Spleen (tissue), 11 donors: ENCODE results near the gene MYL6B. TPM values are rescaled to one million over a fixed set of nuclear protein-coding genes. Genes with fewer than 3 reads are reported as not detected.

Experiments used
- DNase-seq: peaks from one replicate; pipeline ENCODE4 v3.0.0-alpha.2; 2020
- H3K27ac ChIP-seq, 8 donors: fragments of 200-600 bp; sonication (generic) in 7 of 8; 1 replicate in 4 of 8; 2 replicates in 4 of 8; pipeline versions ENCODE4 v1.5.0 to v1.8.0; 2016 to 2021; ENCODE audit warnings: inconsistent platforms in 4 of 8, mild to moderate bottlenecking in 4 of 8, moderate library complexity in 1 of 8
- H3K27me3 ChIP-seq, 7 donors: fragments of 200-600 bp; sonication (generic) in 6 of 7; replicated peaks in 1 of 7; 1 replicate in 4 of 7; 2 replicates in 3 of 7; pipeline versions ENCODE4 v1.5.0 to v1.8.0; 2016 to 2021; ENCODE audit warnings: inconsistent platforms in 3 of 7, mild to moderate bottlenecking in 1 of 7
- H3K36me3 ChIP-seq, 6 donors: fragments of 200-600 bp; sonication (generic) in 5 of 6; 1 replicate in 4 of 6; 2 replicates in 2 of 6; pipeline versions ENCODE4 v1.5.0 to v1.8.0; 2016 to 2021; ENCODE audit warnings: inconsistent platforms in 2 of 6
- H3K4me1 ChIP-seq, 6 donors: fragments of 200-600 bp; sonication (generic) in 5 of 6; 1 replicate in 3 of 6; 2 replicates in 3 of 6; pipeline versions ENCODE4 v1.5.0 to v1.8.0; 2016 to 2021; ENCODE audit warnings: inconsistent platforms in 3 of 6
- H3K4me3 ChIP-seq, 8 donors: fragments of 200-600 bp; sonication (generic) in 7 of 8; 1 replicate in 4 of 8; 2 replicates in 4 of 8; pipeline versions ENCODE4 v1.5.0 to v1.8.0; 2016 to 2021; ENCODE audit warnings: inconsistent platforms in 4 of 8, mild to moderate bottlenecking in 4 of 8, moderate library complexity in 2 of 8
- H3K9me3 ChIP-seq, 8 donors: fragments of 200-600 bp; sonication (generic) in 7 of 8; 1 replicate in 4 of 8; 2 replicates in 4 of 8; pipeline versions ENCODE4 v1.5.0 to v1.8.0; 2016 to 2021; ENCODE audit warnings: inconsistent platforms in 4 of 8
- CTCF ChIP-seq, 11 experiments: fragments of 200-600 bp in 7 of 11; fragments of 450-650 bp in 4 of 11; sonication (generic) in 4 of 11; IDR thresholded peaks in 8 of 11; conservative IDR thresholded peaks in 3 of 11; 1 replicate in 7 of 11; 2 replicates in 4 of 11; pipeline versions ENCODE4 v1.4.0 to v1.8.0; 2016 to 2021; ENCODE audit warnings: antibody characterized with exemption in 11 of 11, inconsistent platforms in 4 of 11, mild to moderate bottlenecking in 1 of 11
- POLR2A ChIP-seq, 3 donors: fragments of 450-650 bp; IDR thresholded peaks; one replicate each; pipeline ENCODE4 v1.5.1; 2017; ENCODE audit warnings: antibody characterized with exemption in 3 of 3, mild to moderate bottlenecking in 1 of 3
- POLR2AphosphoS5 ChIP-seq, 3 donors: sonication (generic); formaldehyde crosslinking; IDR thresholded peaks; one replicate each; pipeline ENCODE4 v1.5.1; 2017; ENCODE audit warnings: antibody characterized with exemption in 3 of 3
- WGBS, 5 donors: extraction: QIAGEN DNeasy Blood & Tissue Kit in 3 of 5; methylation state at CpG; one replicate each; pipeline versions ENCODE4 v1.1.5 to v1.1.7; 2013 to 2018; 5-methylcytosine and 5-hydroxymethylcytosine counted together
- intact Hi-C: fragments of 100-400 bp; cut with DNase I; formaldehyde crosslinking; loops from one replicate; pipeline ENCODE4 v1.15.0; 2023; ENCODE audit warnings: low total_unique reads
- polyA plus RNA-seq, 3 donors: library from polyadenylated mRNA; stranded (reverse); fragments of 200-250 nt; gene quantifications; one replicate each; pipeline ENCODE4 v1.2.1, GENCODE V29; 2013
- total RNA-seq, 7 donors: library from RNA; depleted of rRNA in 3 of 7; stranded (reverse); fragments of >200 nt in 3 of 7; fragmentation: NEBNext Ultra II Directional in 4 of 7; extraction: Animal tissue kit (Norgen Biotek cat#: 25700) in 4 of 7; gene quantifications; one replicate each; pipeline versions ENCODE4 v1.1.0 to v1.2.1, GENCODE V29; 2016 to 2021
- donor health status: healthy with polysubstance abuse.
- donor health status: DM: no; HTN: no; CAD: no; lungs with moderate emphysema.
- donor health status: DM: no; HTN: no; CAD: no.
- donor health status: Bipolar disorder and iron deficiency.
- donor health status: healthy.
- donor health status: DM: no; HTN: no; CAD: no.
- donor health status: DM: yes; HTN: yes; CAD: no.

Gene MYL6B
- total and polyA plus RNA-seq, 10 donors, result 17.1 to 101 (median 40.4) TPM

GRCh38 chr12:56137853-56138571, 14.4 kb upstream of the MYL6B start:
- H3K4me1 ChIP-seq, result peaks cover 4 to 28% (median 12%) of the 10 kb centered on the region in 6 donors
- intact Hi-C loops, result no loop called here
- H3K9me3 ChIP-seq, result no peaks in the 10 kb centered on the region
- TF ChIP-seq POLR2AphosphoS5 (IDR thresholded peaks at IDR 0.05) (peak in 1 of 3 donors; percentile 30), CTCF (IDR thresholded peaks at IDR 0.05 in 8 of 11, conservative IDR thresholded peaks at IDR 0.05 in 3 of 11) (no peak)
- H3K4me3 ChIP-seq, result no peak overlapping the region
- H3K27ac ChIP-seq, result peak overlapping the region in 3 of 8 donors; percentile 7 to 40 (median 13)
- no peak for DNase-seq
- WGBS, 5 donors, result 89 to 91% (median 91%) methylated on average over 13 to 14 of the region's 14 CpGs
- H3K36me3 ChIP-seq, result peaks cover 3 to 100% (median 96%) of the 10 kb centered on the region in 6 donors
- no peaks in the 10 kb centered on the region for H3K27me3 ChIP-seq

- Histone ChIP-seq H3K27ac (peak overlapping the region in 7 of 8 donors; percentile 44 to 83 (median 75)), H3K27me3 (no peaks in the 10 kb centered on the region), H3K4me3 (peak overlapping the region in 1 of 8 donors; percentile 8), H3K36me3 (peaks cover 0 to 85% (median 78%) of the 10 kb centered on the region in 6 donors), H3K4me1 (peaks cover 14 to 65% (median 39%) of the 10 kb centered on the region in 6 donors), H3K9me3 (no peaks in the 10 kb centered on the region)
- TF ChIP-seq POLR2AphosphoS5 (IDR thresholded peaks at IDR 0.05) (peak in 1 of 3 donors; percentile 36), CTCF (IDR thresholded peaks at IDR 0.05 in 8 of 11, conservative IDR thresholded peaks at IDR 0.05 in 3 of 11) (no peak), POLR2A (IDR thresholded peaks at IDR 0.05) (no peak)
- DNase-seq, result no peak
- WGBS, 5 donors, result 73 to 88% (median 87%) methylated on average over 19 of the region's 19 CpGs
- intact Hi-C loops, result no loop called here
Observed at GRCh38 chr12:56141946-56142784, 10.2 kb upstream of the MYL6B start.

- DNase-seq, result no peak
- Histone ChIP-seq H3K36me3 (peaks cover 0 to 75% (median 67%) of the 10 kb centered on the region in 6 donors), H3K9me3 (no peaks in the 10 kb centered on the region), H3K4me1 (peaks cover 14 to 68% (median 45%) of the 10 kb centered on the region in 6 donors), H3K27ac (peak overlapping the region; percentile 42 to 83 (median 67)), H3K4me3 (no peak overlapping the region), H3K27me3 (no peaks in the 10 kb centered on the region)
- peak in 1 of 3 donors; percentile 50 for TF ChIP-seq POLR2AphosphoS5 (IDR thresholded peaks at IDR 0.05)
- no peak for TF ChIP-seq POLR2A (IDR thresholded peaks at IDR 0.05)
- TF ChIP-seq CTCF (IDR thresholded peaks at IDR 0.05 in 8 of 11, conservative IDR thresholded peaks at IDR 0.05 in 3 of 11), result no peak
- WGBS, 5 donors, result 43 to 66% (median 50%) methylated on average over 4 of the region's 4 CpGs
- intact Hi-C loops, result no loop called here
Observed at GRCh38 chr12:56143217-56143616, 9.2 kb upstream of the MYL6B start.

GRCh38 chr12:56143870-56144269, 8.5 kb upstream of the MYL6B start:
- 58 to 72% (median 59%) methylated on average over 8 of the region's 8 CpGs for WGBS, 5 donors
- no peak for DNase-seq
- TF ChIP-seq POLR2A (IDR thresholded peaks at IDR 0.05) (no peak), POLR2AphosphoS5 (IDR thresholded peaks at IDR 0.05) (peak; percentile 24 to 79 (median 76))
- peaks cover 0 to 68% (median 61%) of the 10 kb centered on the region in 6 donors for H3K36me3 ChIP-seq
- H3K4me3 ChIP-seq, result no peak overlapping the region
- H3K9me3 ChIP-seq, result no peaks in the 10 kb centered on the region
- H3K4me1 ChIP-seq, result peaks cover 14 to 62% (median 45%) of the 10 kb centered on the region in 6 donors
- peak overlapping the region; percentile 42 to 83 (median 68) for H3K27ac ChIP-seq
- H3K27me3 ChIP-seq, result no peaks in the 10 kb centered on the region
- intact Hi-C loops, result no loop called here
